OCI-LY1 (cell line): ENCODE measurements around the gene USP48.

Experiments used
- EZH2 ChIP-seq: fragments of 200-600 bp; sonication (generic), shearing (Covaris generic); IDR thresholded peaks from 2 replicates; pipeline ENCODE4 v1.8.0; 2017; ENCODE audit warnings: borderline replicate concordance, mixed run types, mild to moderate bottlenecking, antibody characterized with exemption, low read length, moderate library complexity, mixed read lengths
- TF ChIP-seq, protein P1 (sequence below): fragments of 200-600 bp; sonication (generic), shearing (Covaris generic); IDR thresholded peaks from 2 replicates; pipeline ENCODE4 v1.5.1; 2017; ENCODE audit warnings: mild to moderate bottlenecking, antibody characterized with exemption, low read length, moderate library complexity, mixed read lengths

- TF ChIP-seq, protein P1, sequence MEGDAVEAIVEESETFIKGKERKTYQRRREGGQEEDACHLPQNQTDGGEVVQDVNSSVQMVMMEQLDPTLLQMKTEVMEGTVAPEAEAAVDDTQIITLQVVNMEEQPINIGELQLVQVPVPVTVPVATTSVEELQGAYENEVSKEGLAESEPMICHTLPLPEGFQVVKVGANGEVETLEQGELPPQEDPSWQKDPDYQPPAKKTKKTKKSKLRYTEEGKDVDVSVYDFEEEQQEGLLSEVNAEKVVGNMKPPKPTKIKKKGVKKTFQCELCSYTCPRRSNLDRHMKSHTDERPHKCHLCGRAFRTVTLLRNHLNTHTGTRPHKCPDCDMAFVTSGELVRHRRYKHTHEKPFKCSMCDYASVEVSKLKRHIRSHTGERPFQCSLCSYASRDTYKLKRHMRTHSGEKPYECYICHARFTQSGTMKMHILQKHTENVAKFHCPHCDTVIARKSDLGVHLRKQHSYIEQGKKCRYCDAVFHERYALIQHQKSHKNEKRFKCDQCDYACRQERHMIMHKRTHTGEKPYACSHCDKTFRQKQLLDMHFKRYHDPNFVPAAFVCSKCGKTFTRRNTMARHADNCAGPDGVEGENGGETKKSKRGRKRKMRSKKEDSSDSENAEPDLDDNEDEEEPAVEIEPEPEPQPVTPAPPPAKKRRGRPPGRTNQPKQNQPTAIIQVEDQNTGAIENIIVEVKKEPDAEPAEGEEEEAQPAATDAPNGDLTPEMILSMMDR = no peak
- no peak for TF ChIP-seq EZH2
These were observed 8.0 kb downstream of the USP48 start for GRCh38 chr1:21774835-21775549.
